WTC11 (cell line): Measurements from ENCODE around the gene FGD5. TPM values are rescaled to one million over a fixed set of nuclear protein-coding genes. Genes with fewer than 3 reads are reported as not detected.
A peak's percentile ranks its signal among the peaks of the same experiment; 100 is the strongest.

Experiments
- ATAC-seq: fragments of 200-7000 bp; cut with Tn5 transposase; 2 replicates; pipeline ENCODE4 v1.10.0; 2021; ENCODE audit warnings: mild to moderate bottlenecking, moderate library complexity
- CTCF ChIA-PET: fragments of 300-600 bp; sonication (Branson Sonifier 250); formaldehyde crosslinking; loops from one replicate; lab custom pipeline; 2021; ENCODE audit warnings: antibody characterized with exemption; lab: Charles Lee
- POLR2A ChIA-PET: fragments of 350-600 bp; sonication (Branson Sonifier 250); formaldehyde crosslinking; loops from one replicate; lab custom pipeline; 2021; ENCODE audit warnings: antibody characterized with exemption; lab: Charles Lee
- DNase-seq: peaks from one replicate; pipeline ENCODE4 v3.0.0; 2021; ENCODE audit warnings: low spot score
- H3K27ac Mint-ChIP-seq: 2 replicates; pipeline ENCODE4 v1.8.0; 2021; ENCODE audit warnings: mixed read lengths
- H3K27me3 Mint-ChIP-seq: 2 replicates; pipeline ENCODE4 v1.8.0; 2021; ENCODE audit warnings: low read depth, mild to moderate bottlenecking, moderate library complexity, mixed read lengths
- H3K36me3 Mint-ChIP-seq: 2 replicates; pipeline ENCODE4 v1.8.0; 2021; ENCODE audit warnings: mixed read lengths
- H3K4me1 Mint-ChIP-seq: 2 replicates; pipeline ENCODE4 v1.8.0; 2022; ENCODE audit warnings: mixed read lengths
- H3K4me3 Mint-ChIP-seq: 2 replicates; pipeline ENCODE4 v1.8.0; 2021; ENCODE audit warnings: mild to moderate bottlenecking, moderate library complexity, mixed read lengths
- H3K9me3 Mint-ChIP-seq: 2 replicates; pipeline ENCODE4 v1.8.0; 2021; ENCODE audit warnings: mixed read lengths
- ATF3 ChIP-seq: sonication (generic); formaldehyde crosslinking; conservative IDR thresholded peaks from 2 replicates; pipeline ENCODE4 v1.8.1; 2022; ENCODE audit warnings: mild to moderate bottlenecking, missing genetic modification reagents
- CDX4 ChIP-seq: fragments of 250-450 bp; sonication (Bioruptor Pico); IDR thresholded peaks from 2 replicates; pipeline ENCODE4 v1.9.0; 2021; ENCODE audit warnings: moderate library complexity, mild to moderate bottlenecking, inconsistent platforms, borderline replicate concordance
- CREM ChIP-seq: sonication (generic); formaldehyde crosslinking; IDR thresholded peaks from 2 replicates; pipeline ENCODE4 v1.8.1; 2022; ENCODE audit warnings: mild to moderate bottlenecking, missing genetic modification reagents, moderate library complexity
- E2F4 ChIP-seq: sonication (generic); formaldehyde crosslinking; IDR thresholded peaks from 2 replicates; pipeline ENCODE4 v1.8.1; 2022; ENCODE audit warnings: low read depth, mild to moderate bottlenecking, moderate library complexity, missing genetic modification reagents, borderline replicate concordance
- EMX1 ChIP-seq: fragments of 250-450 bp; sonication (Bioruptor Pico); IDR thresholded peaks from 2 replicates; pipeline ENCODE4 v1.8.0; 2021; ENCODE audit warnings: mild to moderate bottlenecking
- ETV6 ChIP-seq: sonication (generic); formaldehyde crosslinking; IDR thresholded peaks from 2 replicates; pipeline ENCODE4 v1.8.1; 2022; ENCODE audit warnings: mild to moderate bottlenecking, missing genetic modification reagents
- FOXP4 ChIP-seq: sonication (generic); formaldehyde crosslinking; IDR thresholded peaks from 2 replicates; pipeline ENCODE4 v1.8.0; 2022; ENCODE audit warnings: mild to moderate bottlenecking, missing genetic modification reagents
- MLX ChIP-seq: sonication (generic); formaldehyde crosslinking; IDR thresholded peaks from 2 replicates; pipeline ENCODE4 v1.8.1; 2023; ENCODE audit warnings: mild to moderate bottlenecking, missing genetic modification reagents, moderate library complexity
- NR2C2 ChIP-seq: sonication (generic); formaldehyde crosslinking; IDR thresholded peaks from 2 replicates; pipeline ENCODE4 v1.8.0; 2022; ENCODE audit warnings: mild to moderate bottlenecking, missing genetic modification reagents
- PREB ChIP-seq: sonication (generic); formaldehyde crosslinking; IDR thresholded peaks from 2 replicates; pipeline ENCODE4 v1.8.1; 2022; ENCODE audit warnings: mild to moderate bottlenecking, missing genetic modification reagents, moderate library complexity, borderline replicate concordance
- SMAD4 ChIP-seq: sonication (generic); formaldehyde crosslinking; IDR thresholded peaks from 2 replicates; pipeline ENCODE4 v1.8.0; 2022; ENCODE audit warnings: mild to moderate bottlenecking, missing genetic modification reagents
- TCF7 ChIP-seq: sonication (generic); formaldehyde crosslinking; IDR thresholded peaks from 2 replicates; pipeline ENCODE4 v1.8.0; 2022; ENCODE audit warnings: mild to moderate bottlenecking, low read depth, missing genetic modification reagents, moderate library complexity
- TEAD4 ChIP-seq: sonication (generic); formaldehyde crosslinking; IDR thresholded peaks from 2 replicates; pipeline ENCODE4 v1.8.0; 2022; ENCODE audit warnings: mild to moderate bottlenecking, missing genetic modification reagents
- USF1 ChIP-seq: sonication (generic); formaldehyde crosslinking; IDR thresholded peaks from 2 replicates; pipeline ENCODE4 v1.8.0; 2022; ENCODE audit warnings: mild to moderate bottlenecking, missing genetic modification reagents
- ZBTB43 ChIP-seq: sonication (generic); formaldehyde crosslinking; IDR thresholded peaks from 2 replicates; pipeline ENCODE4 v1.8.1; 2023; ENCODE audit warnings: mild to moderate bottlenecking, missing genetic modification reagents
- ZNF121 ChIP-seq: sonication (generic); formaldehyde crosslinking; IDR thresholded peaks from 2 replicates; pipeline ENCODE4 v1.8.0; 2023; ENCODE audit warnings: missing genetic modification reagents
- ZNF219 ChIP-seq: sonication (generic); formaldehyde crosslinking; IDR thresholded peaks from 2 replicates; pipeline ENCODE4 v1.8.0; 2023; ENCODE audit warnings: missing genetic modification reagents, mild to moderate bottlenecking, borderline replicate concordance
- ZNF281 ChIP-seq: sonication (generic); formaldehyde crosslinking; IDR thresholded peaks from 2 replicates; pipeline ENCODE4 v1.8.0; 2023; ENCODE audit warnings: mild to moderate bottlenecking, missing genetic modification reagents
- ZSCAN18 ChIP-seq: fragments of 250-450 bp; sonication (Bioruptor Pico); IDR thresholded peaks from 2 replicates; pipeline ENCODE4 v2.1.2; 2022; ENCODE audit warnings: mild to moderate bottlenecking, moderate library complexity
- total RNA-seq: library from RNA; stranded (reverse); gene quantifications from 3 replicates; pipeline ENCODE4 v1.2.3, GENCODE V29; 2021

Gene FGD5
- total RNA-seq, 1 experiment from 2014 or later, result 18.3 TPM

GRCh38 chr3:14929310-14930074 is 110.7 kb downstream of the FGD5 start (continued):
- TF ChIP-seq TCF7 (CRISPR knock-in tag) (no peak), EMX1 (CRISPR knock-in tag) (no peak), TEAD4 (CRISPR knock-in tag) (no peak), NR2C2 (CRISPR knock-in tag) (no peak), ZNF281 (no peak), CDX4 (CRISPR knock-in tag) (no peak), ETV6 (CRISPR knock-in tag) (no peak), ZNF121 (no peak), FOXP4 (CRISPR knock-in tag) (no peak)

- Mint-ChIP-seq H3K4me1 (no peaks in the 10 kb centered on the region), H3K4me3 (no peak overlapping the region), H3K36me3 (no peaks in the 10 kb centered on the region), H3K9me3 (no peaks in the 10 kb centered on the region), H3K27me3 (no peaks in the 10 kb centered on the region), H3K27ac (peak overlapping the region; percentile 41; the same call in 1 of the 2 replicates)
- ChIA-PET CTCF (no interaction called here), POLR2A (interaction anchor here (1.0 kb wide), 1 partner anchor 77 kb away, joined by 3 read pairs; no protein-coding TSS in a partner anchor)
- DNase-seq, result no peak
- ATAC-seq, result no peak
- no peak for TF ChIP-seq FOXP4 (CRISPR knock-in tag)
- no peak for TF ChIP-seq ZBTB43 (CRISPR knock-in tag)
- TF ChIP-seq ZSCAN18 (CRISPR knock-in tag), result no peak
- no peak for TF ChIP-seq USF1 (CRISPR knock-in tag)
- no peak for TF ChIP-seq CREM (CRISPR knock-in tag)
- TF ChIP-seq E2F4 (CRISPR knock-in tag), result no peak
- TF ChIP-seq ATF3 (CRISPR knock-in tag), result no peak
- TF ChIP-seq PREB (CRISPR knock-in tag), result no peak
- no peak for TF ChIP-seq SMAD4
- TF ChIP-seq ZNF219 (CRISPR knock-in tag), result no peak
- TF ChIP-seq MLX (CRISPR knock-in tag), result no peak
Observed at GRCh38 chr3:14933820-14934425, 115.2 kb downstream of the FGD5 start.
